Calu3 (cell line): ENCODE measurements around the gene DCD. TPM values are rescaled to one million over a fixed set of nuclear protein-coding genes. Genes with fewer than 3 reads are reported as not detected.
A peak's percentile ranks its signal among the peaks of the same experiment; 100 is the strongest.

ENCODE experiments used
- BruUV-seq: library from RNA; stranded (reverse); fragments of 400-500 nt; replicated peaks from 2 replicates; lab custom pipeline; 2021; lab: Mats Ljungman, UMichigan
- CTCF ChIA-PET: fragments of 300-600 bp; sonication (Branson Sonifier 250); formaldehyde crosslinking; loops from one replicate; lab custom pipeline; 2022; ENCODE audit warnings: antibody characterized with exemption; lab: Charles Lee
- DNase-seq: peaks from one replicate; pipeline ENCODE4 v3.0.0; 2022
- H3K27ac Mint-ChIP-seq: one replicate; pipeline ENCODE4 v1.8.0; 2022; ENCODE audit warnings: mixed read lengths; ENCODE audit not compliant: unreplicated experiment
- H3K27me3 Mint-ChIP-seq: one replicate; pipeline ENCODE4 v1.8.0; 2022; ENCODE audit warnings: mixed read lengths; ENCODE audit not compliant: unreplicated experiment
- H3K36me3 Mint-ChIP-seq: one replicate; pipeline ENCODE4 v1.8.0; 2022; ENCODE audit warnings: mild to moderate bottlenecking, moderate library complexity, mixed read lengths; ENCODE audit not compliant: insufficient read depth, unreplicated experiment
- H3K4me1 Mint-ChIP-seq: one replicate; pipeline ENCODE4 v1.8.0; 2022; ENCODE audit warnings: mild to moderate bottlenecking, low read depth, mixed read lengths; ENCODE audit not compliant: unreplicated experiment
- H3K4me3 Mint-ChIP-seq: one replicate; pipeline ENCODE4 v1.8.0; 2022; ENCODE audit warnings: mild to moderate bottlenecking, low read depth, moderate library complexity, mixed read lengths; ENCODE audit not compliant: unreplicated experiment
- H3K9me3 Mint-ChIP-seq: one replicate; pipeline ENCODE4 v1.8.0; 2022; ENCODE audit warnings: low read depth, mixed read lengths; ENCODE audit not compliant: unreplicated experiment
- CTCF ChIP-seq: fragments of 200-600 bp; IDR thresholded peaks from one replicate; pipeline ENCODE4 v1.8.0; 2022; ENCODE audit warnings: antibody characterized with exemption; ENCODE audit not compliant: unreplicated experiment
- intact Hi-C: fragments of 100-400 bp; cut with micrococcal nuclease; formaldehyde crosslinking; loops from one replicate; pipeline ENCODE4 v1.10.0; 2022; ENCODE audit not compliant: unreplicated experiment
- total RNA-seq: library from RNA; stranded (reverse); gene quantifications from 2 replicates; pipeline ENCODE4 v1.2.3, GENCODE V29; 2022

Gene DCD
- total RNA-seq, 1 experiment from 2014 or later, result not detected

- intact Hi-C loops, result no loop called here
- CTCF ChIA-PET, result interaction anchor here (1.2 kb wide), 1 partner anchor 42 kb away, joined by 4 read pairs; no protein-coding TSS in a partner anchor
- Mint-ChIP-seq H3K9me3 (no peaks in the 10 kb centered on the region), H3K27me3 (peaks cover 100% of the 10 kb centered on the region), H3K4me3 (no peak overlapping the region), H3K27ac (no peak overlapping the region), H3K4me1 (no peaks in the 10 kb centered on the region), H3K36me3 (no peaks in the 10 kb centered on the region)
- no peak for TF ChIP-seq CTCF
- DNase-seq, result no peak
- BruUV-seq, result no TSS peak
Observed at GRCh38 chr12:54682674-54683073, 34.5 kb upstream of the DCD start.

DNA sequence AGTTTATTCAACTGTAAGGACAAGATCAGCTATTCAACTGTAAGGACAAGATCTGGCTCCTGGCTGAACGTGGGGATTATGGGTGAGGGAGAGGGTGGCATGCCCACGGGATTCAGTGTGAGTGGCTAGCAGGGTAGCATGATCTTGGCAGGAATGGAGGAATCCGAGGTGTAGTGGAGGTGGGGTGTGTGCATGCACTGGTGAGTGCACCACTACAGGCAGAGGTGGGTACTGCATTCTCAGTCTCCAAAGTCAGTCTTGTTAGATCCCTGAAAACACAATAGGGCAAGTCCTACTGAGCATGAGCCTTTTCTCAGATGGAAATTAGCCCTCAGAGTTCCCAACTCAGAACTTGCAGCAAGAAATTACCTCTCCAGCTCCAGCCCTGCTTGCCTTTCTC, 32.2 kb upstream of the DCD start:
- peak; percentile 65 for TF ChIP-seq CTCF
- peak; percentile 69 for DNase-seq
- no peak overlapping the region for H3K4me3 Mint-ChIP-seq
- H3K27me3 Mint-ChIP-seq, result peaks cover 98% of the 10 kb centered on the region
- no peaks in the 10 kb centered on the region for H3K4me1 Mint-ChIP-seq
- no peak overlapping the region for H3K27ac Mint-ChIP-seq
- intact Hi-C loops, result no loop called here
- H3K9me3 Mint-ChIP-seq, result no peaks in the 10 kb centered on the region
- H3K36me3 Mint-ChIP-seq, result no peaks in the 10 kb centered on the region
- CTCF ChIA-PET, result interaction anchor here (1.2 to 1.9 kb wide), 2 partner anchors 22 to 101 kb away, joined by 5 read pairs; no protein-coding TSS in a partner anchor
- no TSS peak for BruUV-seq

DNA sequence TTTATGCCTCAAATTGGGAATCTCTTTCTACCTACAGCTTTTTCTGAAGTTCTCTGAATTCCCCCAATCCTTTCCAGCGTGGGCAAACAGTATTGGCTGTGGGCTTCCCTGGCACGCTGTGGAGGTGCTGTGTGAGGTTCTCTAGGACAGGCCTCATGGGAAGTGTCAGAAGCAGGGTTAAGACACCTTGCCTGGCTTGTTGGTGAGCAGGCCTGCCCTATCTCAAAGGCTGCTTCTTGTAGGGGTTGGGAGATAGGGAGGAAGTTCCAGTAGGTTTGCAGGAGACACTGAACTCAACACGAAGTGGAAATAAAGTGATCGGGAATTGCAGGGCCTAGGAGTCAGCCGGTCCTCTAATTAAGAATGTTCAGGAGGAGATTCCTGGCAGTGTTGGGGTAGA, 30.0 kb upstream of the DCD start:
- DNase-seq, result no peak
- Mint-ChIP-seq H3K4me1 (no peaks in the 10 kb centered on the region), H3K27ac (no peak overlapping the region), H3K4me3 (no peak overlapping the region), H3K36me3 (no peaks in the 10 kb centered on the region), H3K27me3 (peaks cover 76% of the 10 kb centered on the region), H3K9me3 (no peaks in the 10 kb centered on the region)
- intact Hi-C loops, result no loop called here
- no peak for TF ChIP-seq CTCF
- CTCF ChIA-PET, result no interaction called here
- BruUV-seq, result no TSS peak

DNA sequence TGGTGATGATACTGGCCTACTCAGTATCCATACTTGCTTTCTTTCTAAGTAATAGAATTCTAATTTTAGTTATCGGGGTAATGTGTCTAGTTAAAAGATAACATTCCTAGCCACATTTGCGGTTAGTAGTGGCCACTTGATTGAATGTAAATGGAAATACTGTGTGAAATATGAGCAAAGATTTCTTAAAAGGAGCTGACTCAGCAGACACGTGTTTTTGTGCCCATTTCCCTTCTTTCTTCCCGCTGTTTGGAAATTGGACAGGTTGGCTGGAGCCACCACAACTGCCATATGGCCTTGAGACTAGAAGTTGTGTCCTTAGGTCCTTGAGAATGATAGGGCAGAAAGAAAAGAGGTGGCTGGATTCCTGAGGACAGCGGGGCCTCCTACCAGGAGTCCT, 19.8 kb upstream of the DCD start:
- Mint-ChIP-seq H3K9me3 (no peaks in the 10 kb centered on the region), H3K4me1 (no peaks in the 10 kb centered on the region), H3K4me3 (no peak overlapping the region), H3K36me3 (no peaks in the 10 kb centered on the region), H3K27me3 (peaks cover 62% of the 10 kb centered on the region), H3K27ac (no peak overlapping the region)
- no peak for TF ChIP-seq CTCF
- no TSS peak for BruUV-seq
- CTCF ChIA-PET, result no interaction called here
- intact Hi-C loops, result no loop called here
- no peak for DNase-seq
